Prostate gland (tissue), 2 donors: ENCODE results near the gene SCYGR5.

ENCODE experiments used
- CTCF ChIP-seq, 4 experiments: fragments of 200-600 bp in 2 of 4; fragments of 450-650 bp in 2 of 4; sonication (generic) in 2 of 4; IDR thresholded peaks; 1 replicate in 3 of 4; 2 replicates in 1 of 4; pipeline ENCODE4 v1.5.1; 2016 to 2019; ENCODE audit warnings: antibody characterized with exemption in 4 of 4, mild to moderate bottlenecking in 2 of 4, moderate library complexity in 2 of 4
- POLR2A ChIP-seq: fragments of 450-650 bp; IDR thresholded peaks from one replicate; pipeline ENCODE4 v1.6.1; 2016; ENCODE audit warnings: antibody characterized with exemption, mild to moderate bottlenecking

- TF ChIP-seq CTCF (IDR thresholded peaks at IDR 0.05) (no peak), POLR2A (no peak)
These were observed 41.2 kb upstream of the SCYGR5 start for GRCh38 chr2:227625420-227625819.
